A549 (cell line): ENCODE data around the gene SPATA16.

ENCODE experiments used
- CTCF ChIP-seq: fragments of >200 bp; sonication (Bioruptor Twin); formaldehyde crosslinking; IDR thresholded peaks from 3 replicates; pipeline ENCODE4 v1.5.1; 2016
- JUN ChIP-seq, 2 experiments: fragments of >200 bp; sonication (Bioruptor Twin); formaldehyde crosslinking; IDR thresholded peaks; 2 replicates in 1 of 2; 3 replicates in 1 of 2; pipeline ENCODE4 v1.6.1; 2016 to 2017
- KDM1A ChIP-seq: fragments of 200-600 bp; sonication (generic); IDR thresholded peaks from 2 replicates; pipeline ENCODE4 v1.6.1; 2016; ENCODE audit warnings: low read depth, mild to moderate bottlenecking
- REST ChIP-seq: fragments of 200-600 bp; sonication (generic); IDR thresholded peaks from 2 replicates; pipeline ENCODE4 v1.6.1; 2016; ENCODE audit warnings: antibody characterized with exemption, mild to moderate bottlenecking, moderate library complexity

GRCh38 chr3:173058229-173058628, 82.8 kb downstream of the SPATA16 start:
- TF ChIP-seq JUN (IDR thresholded peaks at IDR 0.05) = no peak
- no peak for TF ChIP-seq CTCF
- no peak for TF ChIP-seq KDM1A
- TF ChIP-seq REST = no peak
